ENCODE results near the gene TOMM7. TPM values are rescaled to one million over a fixed set of nuclear protein-coding genes. Genes with fewer than 3 reads are reported as not detected.

TOMM7 gene
- total RNA-seq, 1 donor from 2014 or later = 222 TPM

- H3K36me3 Mint-ChIP-seq = peaks cover 13% of the 10 kb centered on the region
- H3K27ac Mint-ChIP-seq = no peak overlapping the region
- no peaks in the 10 kb centered on the region for H3K9me3 Mint-ChIP-seq
- TF ChIP-seq CTCF (conservative IDR thresholded peaks at IDR 0.05) = no peak
- no peak overlapping the region for H3K4me3 Mint-ChIP-seq
- no peaks in the 10 kb centered on the region for H3K4me1 Mint-ChIP-seq (ENCODE audit: unreplicated experiment)
- H3K27me3 Mint-ChIP-seq = no peaks in the 10 kb centered on the region
- no peak for DNase-seq (ENCODE audit: extremely low spot score, unreplicated experiment)
These were observed 38.9 kb upstream of the TOMM7 start for GRCh38 chr7:22861576-22861975.

- no peak overlapping the region for H3K4me3 Mint-ChIP-seq
- peaks cover 13% of the 10 kb centered on the region for H3K36me3 Mint-ChIP-seq
- peak; percentile 68 for TF ChIP-seq CTCF (conservative IDR thresholded peaks at IDR 0.05)
- no peaks in the 10 kb centered on the region for H3K9me3 Mint-ChIP-seq
- no peak overlapping the region for H3K27ac Mint-ChIP-seq
- H3K27me3 Mint-ChIP-seq = no peaks in the 10 kb centered on the region
- no peaks in the 10 kb centered on the region for H3K4me1 Mint-ChIP-seq (ENCODE audit: unreplicated experiment)
- no peak for DNase-seq (ENCODE audit: extremely low spot score, unreplicated experiment)
These were observed 38.3 kb upstream of the TOMM7 start for GRCh38 chr7:22860784-22861482.

GRCh38 chr7:22860337-22860736, 37.7 kb upstream of the TOMM7 start:
- peaks cover 13% of the 10 kb centered on the region for H3K36me3 Mint-ChIP-seq
- H3K9me3 Mint-ChIP-seq = no peaks in the 10 kb centered on the region
- H3K27me3 Mint-ChIP-seq = no peaks in the 10 kb centered on the region
- H3K27ac Mint-ChIP-seq = no peak overlapping the region
- no peak for TF ChIP-seq CTCF (conservative IDR thresholded peaks at IDR 0.05)
- no peak for DNase-seq (ENCODE audit: extremely low spot score, unreplicated experiment)
- H3K4me1 Mint-ChIP-seq (ENCODE audit: unreplicated experiment) = no peaks in the 10 kb centered on the region
- H3K4me3 Mint-ChIP-seq = no peak overlapping the region

- no peaks in the 10 kb centered on the region for H3K9me3 Mint-ChIP-seq
- H3K36me3 Mint-ChIP-seq = peaks cover 13% of the 10 kb centered on the region
- no peak for TF ChIP-seq CTCF (conservative IDR thresholded peaks at IDR 0.05)
- H3K4me1 Mint-ChIP-seq (ENCODE audit: unreplicated experiment) = no peaks in the 10 kb centered on the region
- no peak overlapping the region for H3K4me3 Mint-ChIP-seq
- H3K27ac Mint-ChIP-seq = no peak overlapping the region
- DNase-seq (ENCODE audit: extremely low spot score, unreplicated experiment) = no peak
- no peaks in the 10 kb centered on the region for H3K27me3 Mint-ChIP-seq
These were observed 37.1 kb upstream of the TOMM7 start for GRCh38 chr7:22859641-22860290.

GRCh38 chr7:22858640-22859561, 36.3 kb upstream of the TOMM7 start:
- no peak for DNase-seq (ENCODE audit: extremely low spot score, unreplicated experiment)
- no peak for TF ChIP-seq CTCF (conservative IDR thresholded peaks at IDR 0.05)
- Mint-ChIP-seq H3K36me3 (peaks cover 13% of the 10 kb centered on the region), H3K27me3 (no peaks in the 10 kb centered on the region), H3K9me3 (no peaks in the 10 kb centered on the region), H3K4me1 (ENCODE audit: unreplicated experiment) (no peaks in the 10 kb centered on the region), H3K4me3 (no peak overlapping the region), H3K27ac (no peak overlapping the region)
